ENCODE results near the gene B3GNT8. TPM values are rescaled to one million over a fixed set of nuclear protein-coding genes. Genes with fewer than 3 reads are reported as not detected.
"Not testable (repeated sequence)": the region's sequence is repeated elsewhere in the genome, so short reads cannot be mapped to it uniquely, and the experiment has no call there.

Gene B3GNT8
- polyA plus RNA-seq, 4 donors = 2.6 to 5.7 (median 3.5) TPM

DNA sequence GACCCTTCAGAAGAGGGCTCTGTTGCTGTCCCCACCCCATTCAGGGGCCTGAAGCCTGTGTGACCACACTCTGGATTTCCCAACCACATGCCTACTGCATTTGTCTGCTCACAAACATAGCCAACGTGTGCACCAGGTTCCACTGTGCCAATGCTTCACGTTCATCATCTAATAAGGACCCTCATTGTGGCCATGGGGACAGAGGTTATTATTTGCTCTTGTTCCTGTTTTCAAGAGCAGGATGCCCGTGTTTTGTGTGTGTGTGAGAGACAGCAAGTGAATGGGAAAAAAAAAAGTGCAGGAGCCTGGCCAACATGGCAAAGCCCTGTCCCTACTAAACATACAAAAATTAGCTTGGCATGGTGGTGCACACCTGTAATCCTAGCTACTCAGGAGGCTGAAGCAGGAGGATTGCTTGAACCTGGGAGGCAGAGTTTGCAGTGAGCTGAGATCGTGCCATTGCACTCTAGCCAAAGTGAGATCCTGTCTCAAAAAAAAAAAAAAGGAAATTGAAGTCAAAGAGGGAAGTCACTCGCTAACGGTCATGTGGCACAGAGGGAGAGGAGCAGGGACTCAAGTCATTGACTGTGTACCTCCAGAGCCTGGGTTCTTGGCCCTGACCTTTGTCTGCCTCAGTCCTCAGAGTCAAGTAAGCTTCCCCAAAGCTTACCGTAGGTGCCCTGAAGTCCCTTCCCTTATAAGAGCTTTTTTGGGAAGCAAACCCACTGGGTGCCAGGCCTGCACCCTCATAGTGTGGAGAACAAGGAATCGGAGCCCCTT lies 6.9 kb downstream of the B3GNT8 start:
- DNase-seq (ENCODE audit: low read depth in 4 of 4, low spot score in 3 of 4) = no peak

DNA sequence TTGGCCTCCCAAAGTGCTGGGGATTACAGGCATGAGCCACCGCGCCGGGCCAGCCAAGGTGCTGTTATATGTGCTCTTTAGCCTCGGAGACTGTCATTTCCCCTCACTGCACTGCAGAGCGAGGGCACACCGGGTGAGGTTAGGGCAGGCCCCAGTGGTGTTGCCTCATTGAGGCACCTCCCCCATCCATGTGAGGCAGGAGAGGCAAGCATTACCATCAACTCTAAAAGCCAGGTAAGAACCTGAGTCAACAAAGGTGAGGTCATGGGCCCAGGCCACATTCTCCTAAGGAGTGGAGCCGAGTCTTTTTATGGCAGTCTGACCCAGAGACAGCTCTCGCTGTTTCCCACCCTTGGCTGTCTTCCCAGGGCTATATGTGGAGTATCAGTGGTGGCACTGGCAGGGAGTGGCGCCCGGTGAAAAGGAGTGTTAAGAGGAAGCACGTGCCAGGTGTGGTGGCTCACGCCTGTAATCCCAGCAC lies 10.9 kb downstream of the B3GNT8 start:
- no peak for DNase-seq (ENCODE audit: low read depth in 4 of 4, low spot score in 3 of 4)

GRCh38 chr19:41415154-41415571 lies 12.0 kb downstream of the B3GNT8 start:
- no peak for DNase-seq (ENCODE audit: low read depth in 4 of 4, low spot score in 3 of 4)

DNA sequence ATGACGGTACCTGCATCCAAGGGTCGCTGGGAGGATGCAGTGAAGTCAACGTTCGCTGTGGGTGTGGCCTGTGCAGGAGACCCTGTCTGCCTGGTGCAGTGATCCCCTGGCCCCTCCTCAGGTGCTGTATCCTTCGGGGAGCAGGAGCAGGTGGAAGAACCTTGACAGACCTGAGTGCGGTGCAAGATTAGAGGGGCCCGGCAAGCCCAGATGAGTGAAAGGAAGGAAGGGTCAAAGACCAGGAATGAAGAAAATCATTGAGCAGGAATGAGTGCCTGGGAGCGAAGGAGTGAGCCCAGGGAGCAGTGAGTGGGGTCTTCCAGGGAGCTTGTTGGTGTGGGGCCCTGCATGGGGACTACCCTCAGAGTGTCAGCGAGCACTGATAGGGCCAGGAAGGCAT lies 12.7 kb downstream of the B3GNT8 start:
- DNase-seq (ENCODE audit: low read depth in 4 of 4, low spot score in 3 of 4) = no peak

DNA sequence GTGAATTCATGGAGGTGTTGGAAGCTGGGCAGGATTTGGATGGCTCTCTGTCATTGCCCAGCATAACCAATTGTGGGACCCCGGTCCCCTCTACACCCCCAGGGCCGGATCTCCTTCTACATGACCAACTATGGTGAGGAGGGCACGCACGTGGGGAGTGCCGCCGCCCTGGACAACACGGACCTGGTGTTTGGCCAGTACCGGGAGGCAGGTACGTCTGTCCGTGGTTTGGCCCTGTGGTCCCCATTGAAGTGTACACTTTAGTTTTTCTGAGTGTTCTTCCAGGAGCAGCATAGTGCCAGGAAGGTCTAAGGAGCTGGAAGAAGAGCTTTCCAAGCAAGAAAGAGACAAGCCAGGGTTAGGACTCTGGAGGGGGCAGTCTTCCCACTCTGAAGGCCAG lies 13.2 kb downstream of the B3GNT8 start:
- no peak for DNase-seq (ENCODE audit: low read depth in 4 of 4, low spot score in 3 of 4)

- DNase-seq (ENCODE audit: low read depth in 4 of 4, low spot score in 3 of 4) = no peak
Observed at GRCh38 chr19:41412953-41413352, 14.2 kb downstream of the B3GNT8 start.

GRCh38 chr19:41411968-41412265 lies 15.3 kb downstream of the B3GNT8 start:
- DNase-seq (ENCODE audit: low read depth in 4 of 4, low spot score in 3 of 4) = no peak

GRCh38 chr19:41411100-41411967 lies 15.8 kb downstream of the B3GNT8 start:
- DNase-seq (ENCODE audit: low read depth in 4 of 4, low spot score in 3 of 4) = no peak

DNA sequence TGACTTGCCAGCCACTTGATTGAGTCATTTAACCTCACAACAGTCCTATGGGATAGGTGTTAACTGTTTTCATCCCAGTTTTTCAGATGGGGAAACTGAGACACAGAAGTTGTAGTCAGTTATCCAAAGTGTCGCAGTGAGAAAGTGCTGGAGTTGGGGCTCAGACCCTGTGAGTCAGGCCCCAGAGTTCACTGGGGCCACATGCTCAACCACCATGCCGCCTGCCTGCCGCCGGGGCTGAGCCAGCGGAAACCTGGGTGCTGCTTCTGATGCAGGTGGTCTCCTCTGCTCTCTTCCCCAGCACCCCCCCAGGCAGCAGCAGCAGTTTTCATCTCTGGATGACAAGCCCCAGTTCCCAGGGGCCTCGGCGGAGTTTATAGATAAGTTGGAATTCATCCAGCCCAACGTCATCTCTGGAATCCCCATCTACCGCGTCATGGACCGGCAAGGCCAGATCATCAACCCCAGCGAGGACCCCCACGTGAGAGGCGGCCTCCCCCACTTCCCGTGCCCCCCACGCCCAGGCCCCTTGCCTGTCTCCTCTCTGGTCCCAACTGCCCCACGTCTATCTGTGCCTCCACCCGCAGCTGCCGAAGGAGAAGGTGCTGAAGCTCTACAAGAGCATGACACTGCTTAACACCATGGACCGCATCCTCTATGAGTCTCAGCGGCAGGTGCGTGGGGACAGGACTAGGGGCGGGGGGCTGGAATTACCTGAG lies 16.7 kb downstream of the B3GNT8 start:
- no peak for DNase-seq (ENCODE audit: low read depth in 4 of 4, low spot score in 3 of 4)

GRCh38 chr19:41409288-41409687 lies 17.9 kb downstream of the B3GNT8 start:
- no peak for DNase-seq (ENCODE audit: low read depth in 4 of 4, low spot score in 3 of 4)

- not testable (repeated sequence) for DNase-seq (ENCODE audit: low read depth in 4 of 4, low spot score in 3 of 4)
Observed at GRCh38 chr19:41408846-41409245, 18.3 kb downstream of the B3GNT8 start.

GRCh38 chr19:41408256-41408655 lies 18.9 kb downstream of the B3GNT8 start:
- DNase-seq (ENCODE audit: low read depth in 4 of 4, low spot score in 3 of 4) = no peak

- DNase-seq (ENCODE audit: low read depth in 4 of 4, low spot score in 3 of 4) = no peak
Observed at GRCh38 chr19:41407271-41407670, 19.9 kb downstream of the B3GNT8 start.

DNA sequence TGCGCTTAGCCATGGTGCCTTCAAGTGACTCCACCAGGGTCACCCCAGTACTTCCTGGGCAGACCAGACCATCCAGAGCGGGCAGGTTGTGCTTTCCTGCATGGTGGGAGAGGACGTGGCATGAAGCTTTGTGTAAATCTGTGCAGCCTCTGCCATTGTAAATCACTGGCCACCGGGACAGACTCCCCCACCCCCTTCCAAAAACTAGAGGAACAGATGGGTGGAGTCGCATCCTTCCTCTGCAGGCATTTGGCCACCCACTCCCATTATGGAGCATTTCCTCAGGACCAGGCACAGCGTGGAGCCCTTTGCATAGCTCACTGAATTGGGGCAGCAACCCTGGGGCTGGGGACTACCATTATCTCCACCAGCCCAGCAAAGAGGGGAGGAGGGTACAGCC lies 21.4 kb downstream of the B3GNT8 start:
- DNase-seq (ENCODE audit: low read depth in 4 of 4, low spot score in 3 of 4) = no peak

DNA sequence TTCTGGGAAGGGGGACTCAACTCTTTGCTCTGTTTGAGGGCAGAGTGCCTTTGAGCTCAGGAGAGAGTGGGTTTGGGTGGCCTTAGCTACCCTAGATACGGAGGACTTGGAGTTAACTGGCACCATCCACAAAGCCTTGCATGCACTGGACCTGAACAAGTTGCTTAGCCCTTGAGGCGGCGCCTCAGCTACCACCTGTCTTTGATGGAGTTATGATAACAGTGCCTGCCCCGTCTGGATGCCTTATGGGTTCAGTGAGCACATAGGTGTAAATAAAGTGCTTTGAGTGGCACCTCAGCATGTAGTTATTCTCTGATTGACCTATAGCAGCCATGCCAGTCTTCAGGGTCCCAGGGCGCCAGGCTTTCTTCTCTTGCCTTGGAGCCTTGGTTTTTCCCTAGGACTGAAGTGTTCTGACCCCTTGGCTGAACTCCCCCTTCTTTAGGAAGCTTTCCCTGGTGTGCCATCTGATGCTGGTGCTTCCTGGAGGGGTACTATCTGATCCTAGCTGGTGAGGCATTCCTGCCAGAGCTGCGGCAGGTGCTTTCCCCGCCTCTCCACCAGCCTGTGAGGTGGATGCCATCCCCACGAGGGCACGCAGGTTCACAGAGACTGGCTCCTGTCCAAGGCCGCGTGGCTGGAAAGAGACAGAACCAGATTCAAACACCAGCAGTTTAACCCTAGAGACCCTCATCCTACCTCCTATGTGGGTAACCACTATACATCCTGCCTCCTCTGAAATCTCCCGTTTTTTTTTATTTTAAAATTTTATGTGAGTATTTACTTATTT lies 23.8 kb downstream of the B3GNT8 start:
- no peak for DNase-seq (ENCODE audit: low read depth in 4 of 4, low spot score in 3 of 4)

DNA sequence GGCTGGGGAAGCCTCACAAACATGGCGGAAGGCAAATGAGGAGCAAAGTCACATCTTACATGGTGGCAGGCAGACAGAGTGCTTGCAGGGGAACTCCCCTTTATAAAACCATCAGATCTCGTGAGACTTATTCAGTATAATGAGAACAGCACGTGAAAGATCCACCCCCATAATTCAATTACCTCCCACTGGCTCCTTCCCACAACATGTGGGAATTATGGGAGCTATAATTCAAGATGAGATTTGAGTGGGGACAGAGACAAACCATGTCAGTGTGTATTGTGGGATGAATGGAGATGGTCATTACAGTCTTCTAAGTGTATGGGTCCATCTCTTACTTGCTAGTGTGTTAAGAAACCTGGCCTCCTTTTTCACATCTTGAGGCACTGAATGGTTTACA lies 25.2 kb downstream of the B3GNT8 start:
- DNase-seq (ENCODE audit: low read depth in 4 of 4, low spot score in 3 of 4) = no peak

GRCh38 chr19:41401483-41401882 lies 25.7 kb downstream of the B3GNT8 start:
- DNase-seq (ENCODE audit: low read depth in 4 of 4, low spot score in 3 of 4) = no peak

DNA sequence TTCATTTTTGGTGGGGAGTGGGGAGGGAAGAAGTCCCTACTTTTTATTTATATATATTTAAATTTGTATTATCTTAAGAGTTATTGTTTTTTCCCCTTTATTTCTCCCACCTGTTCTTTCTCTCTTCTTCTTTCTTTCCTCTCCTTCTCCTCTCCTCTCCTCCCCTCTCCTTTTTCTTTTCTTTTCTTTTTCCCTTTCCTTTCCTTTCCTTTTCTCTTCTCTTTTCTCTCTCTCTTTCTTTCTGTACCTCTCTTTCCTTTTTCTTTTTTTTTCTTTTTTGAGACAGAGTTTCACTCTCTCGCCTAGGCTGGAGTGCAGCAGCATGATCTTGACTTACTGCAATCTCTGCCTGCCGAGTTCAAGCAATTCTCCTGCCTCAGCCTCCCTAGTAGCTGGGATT lies 27.6 kb downstream of the B3GNT8 start:
- no peak for DNase-seq (ENCODE audit: low read depth in 4 of 4, low spot score in 3 of 4)

GRCh38 chr19:41399091-41399490 lies 28.1 kb downstream of the B3GNT8 start:
- DNase-seq (ENCODE audit: low read depth in 4 of 4, low spot score in 3 of 4) = no peak

DNA sequence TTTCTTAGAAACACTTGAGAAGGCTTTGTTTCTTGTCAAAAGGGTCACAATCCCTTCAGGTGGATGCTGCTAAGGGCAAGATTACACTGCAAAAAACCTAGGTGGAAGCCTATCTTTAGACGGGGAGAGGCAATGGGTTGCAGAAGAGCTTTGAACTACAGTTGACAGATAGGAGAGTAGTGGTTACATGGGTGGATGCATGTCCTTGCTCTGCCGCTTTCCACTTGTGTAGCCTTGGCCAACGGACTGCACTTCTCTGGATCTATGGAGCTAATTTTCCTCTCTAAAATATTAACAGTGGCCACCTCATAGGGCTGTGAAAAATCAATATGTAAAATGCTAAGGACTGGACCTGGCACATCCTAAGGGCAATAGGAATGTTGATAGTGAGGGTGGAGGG lies 28.6 kb downstream of the B3GNT8 start:
- DNase-seq (ENCODE audit: low read depth in 4 of 4, low spot score in 3 of 4) = no peak

DNA sequence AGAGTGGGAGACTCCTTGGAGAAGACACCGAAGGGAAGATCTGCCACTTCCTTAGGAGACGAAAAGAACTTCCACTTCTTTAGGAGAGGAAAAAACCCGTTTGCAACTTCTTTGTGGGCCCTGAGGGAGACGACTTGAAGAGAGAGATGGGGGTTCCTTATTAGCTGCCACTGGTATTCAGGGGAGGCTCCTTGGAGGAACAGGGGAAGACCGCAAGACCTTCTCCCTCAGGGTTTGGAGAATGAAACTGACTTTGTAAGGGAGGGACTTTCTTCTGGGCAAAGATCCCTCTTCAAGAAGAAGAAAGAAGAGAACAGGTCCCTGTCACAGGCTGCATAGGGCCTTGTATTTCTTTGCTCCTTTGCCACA lies 29.1 kb downstream of the B3GNT8 start:
- no peak for DNase-seq (ENCODE audit: low read depth in 4 of 4, low spot score in 3 of 4)
